NCI-H69 (cell line): ENCODE measurements around the gene CCDC9B.
A peak's percentile ranks its signal among the peaks of the same experiment; 100 is the strongest.

Experiments used
- DNase-seq: peaks from one replicate; lab custom pipeline; 2025; lab: John Stamatoyannopoulos, UW

The CCDC9B gene

DNA sequence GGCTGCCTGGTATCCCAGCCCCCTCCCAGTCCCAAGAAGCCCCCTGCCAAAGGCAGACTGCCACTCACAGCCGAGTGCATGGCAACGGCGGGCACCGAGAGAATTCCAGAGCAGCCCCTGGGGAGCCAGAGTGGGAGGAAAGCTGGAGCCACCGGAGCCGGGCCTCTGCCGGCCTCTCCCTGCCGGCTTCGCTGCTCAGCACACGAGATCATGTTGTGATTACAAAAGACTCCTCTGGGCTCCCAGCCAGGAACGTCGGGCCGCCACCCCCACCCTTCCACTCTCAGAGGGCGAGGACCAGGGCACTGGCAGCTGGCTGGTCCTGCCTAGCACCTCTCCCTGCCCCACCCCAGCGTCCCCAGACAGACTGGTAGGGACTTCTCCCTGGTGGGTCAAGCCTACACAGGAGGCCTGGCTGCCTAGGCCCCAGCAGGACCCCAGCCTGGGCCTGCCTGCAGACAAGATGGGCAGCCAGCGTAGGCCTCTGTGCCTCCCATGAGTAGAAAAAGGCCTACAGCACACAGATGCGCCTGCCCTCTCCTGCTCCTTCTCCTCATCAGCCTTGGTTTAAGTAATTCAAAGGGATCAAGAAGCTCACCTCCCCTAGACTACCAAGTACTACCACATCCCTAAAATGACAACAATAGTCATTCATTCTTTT is at the start of gene CCDC9B:
TSS of gene CCDC9B (minus strand) at position 200 of the 661 bp plus-strand sequence. CDS start at position 80, 120 bp downstream.
- DNase-seq, result peak; percentile 94

DNA sequence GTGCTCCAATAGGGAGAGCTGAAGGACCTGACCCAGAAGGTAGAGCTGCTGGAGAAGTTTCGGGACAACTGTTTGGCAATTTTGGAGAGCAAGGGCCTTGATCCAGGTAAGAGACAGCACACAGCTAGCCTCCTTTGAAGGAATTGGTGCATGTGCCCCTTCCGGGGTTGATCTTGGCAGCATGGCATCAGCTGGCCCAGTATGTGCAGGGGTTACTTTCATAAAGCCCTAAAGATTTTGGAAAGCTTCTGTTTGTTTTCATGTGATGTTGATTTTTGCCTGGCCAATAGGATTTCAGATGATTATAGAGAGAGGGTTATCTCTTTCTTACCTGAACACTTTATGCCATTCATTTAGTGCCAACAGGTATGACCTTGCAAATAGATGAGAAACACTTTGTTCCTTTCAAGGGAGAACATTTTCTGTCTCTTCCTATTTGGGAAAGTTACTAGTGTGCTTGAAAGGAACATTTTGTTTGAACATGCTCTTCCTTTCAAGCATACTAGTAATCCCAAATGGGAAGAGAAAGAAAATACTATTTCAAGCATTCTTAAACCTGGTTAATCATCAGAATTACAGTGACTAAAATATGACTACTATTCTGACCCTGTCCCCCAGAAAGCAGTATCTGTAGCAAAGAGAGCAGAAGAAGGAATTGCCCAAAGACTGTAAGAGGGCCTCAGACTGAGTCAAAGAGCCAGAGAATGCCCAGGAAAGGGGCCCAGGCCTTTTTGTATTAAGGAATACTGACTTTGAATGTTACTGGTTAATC is 49.3 kb upstream of the CCDC9B start:
- DNase-seq, result no peak

DNA sequence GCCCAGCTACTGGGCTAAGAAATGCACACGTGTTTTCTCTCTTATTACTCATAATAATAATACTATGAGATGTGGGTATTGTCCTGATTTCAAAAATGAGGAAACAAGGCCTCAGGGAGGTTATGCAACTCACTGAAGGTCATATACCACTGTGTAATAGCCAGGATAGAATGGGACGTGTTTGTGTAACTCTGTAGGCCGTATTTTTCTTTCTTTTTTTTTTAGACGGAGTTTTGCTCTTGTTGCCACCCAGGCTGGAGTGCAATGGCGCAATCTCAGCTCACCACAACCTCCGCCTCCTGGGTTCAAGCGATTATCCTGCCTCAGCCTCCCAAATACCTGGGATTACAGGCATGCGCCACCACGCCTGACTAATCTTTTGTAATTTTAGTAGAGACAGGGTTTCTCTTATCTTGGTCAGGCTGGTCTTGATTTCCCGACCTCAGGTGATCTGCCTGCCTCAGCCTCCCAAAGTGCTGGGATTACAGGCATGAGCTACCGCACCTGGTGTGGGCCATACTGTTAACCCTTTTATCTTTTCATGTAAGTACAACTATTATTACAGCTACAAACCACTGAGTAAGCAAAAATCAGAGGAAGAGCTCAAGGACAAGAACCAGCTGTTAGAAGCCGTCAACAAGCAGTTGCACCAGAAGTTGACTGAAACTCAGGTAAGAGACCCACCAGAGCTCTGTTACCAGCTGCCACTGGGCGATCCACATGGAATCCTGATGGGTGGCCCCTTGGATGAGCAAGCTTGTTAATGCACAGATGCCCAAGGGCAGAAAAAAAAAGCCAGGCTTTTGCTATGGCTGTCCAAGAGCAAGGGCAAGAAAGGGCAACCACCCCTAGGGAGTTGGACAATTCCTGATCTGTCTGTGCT is 48.4 kb upstream of the CCDC9B start:
- DNase-seq, result no peak

DNA sequence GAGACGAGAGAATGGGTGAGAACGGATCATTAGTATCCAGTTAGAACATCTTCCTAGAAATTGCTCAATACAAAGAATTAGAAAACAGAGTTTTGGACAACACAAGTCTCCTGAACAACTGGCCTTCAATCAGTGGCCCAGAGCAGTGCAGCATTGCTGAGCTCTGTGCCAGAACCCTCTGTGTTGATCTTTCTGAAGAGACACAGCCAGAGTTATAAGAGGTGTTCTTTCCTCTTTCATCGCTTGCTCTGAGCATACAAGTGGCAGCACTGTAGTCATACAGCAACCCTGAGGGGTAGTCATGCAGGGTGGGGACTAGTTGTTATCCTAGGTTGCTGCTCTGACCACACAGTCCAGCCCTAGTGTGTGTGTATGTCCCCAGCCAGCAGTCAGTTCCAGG is 45.7 kb upstream of the CCDC9B start:
- no peak for DNase-seq

DNA sequence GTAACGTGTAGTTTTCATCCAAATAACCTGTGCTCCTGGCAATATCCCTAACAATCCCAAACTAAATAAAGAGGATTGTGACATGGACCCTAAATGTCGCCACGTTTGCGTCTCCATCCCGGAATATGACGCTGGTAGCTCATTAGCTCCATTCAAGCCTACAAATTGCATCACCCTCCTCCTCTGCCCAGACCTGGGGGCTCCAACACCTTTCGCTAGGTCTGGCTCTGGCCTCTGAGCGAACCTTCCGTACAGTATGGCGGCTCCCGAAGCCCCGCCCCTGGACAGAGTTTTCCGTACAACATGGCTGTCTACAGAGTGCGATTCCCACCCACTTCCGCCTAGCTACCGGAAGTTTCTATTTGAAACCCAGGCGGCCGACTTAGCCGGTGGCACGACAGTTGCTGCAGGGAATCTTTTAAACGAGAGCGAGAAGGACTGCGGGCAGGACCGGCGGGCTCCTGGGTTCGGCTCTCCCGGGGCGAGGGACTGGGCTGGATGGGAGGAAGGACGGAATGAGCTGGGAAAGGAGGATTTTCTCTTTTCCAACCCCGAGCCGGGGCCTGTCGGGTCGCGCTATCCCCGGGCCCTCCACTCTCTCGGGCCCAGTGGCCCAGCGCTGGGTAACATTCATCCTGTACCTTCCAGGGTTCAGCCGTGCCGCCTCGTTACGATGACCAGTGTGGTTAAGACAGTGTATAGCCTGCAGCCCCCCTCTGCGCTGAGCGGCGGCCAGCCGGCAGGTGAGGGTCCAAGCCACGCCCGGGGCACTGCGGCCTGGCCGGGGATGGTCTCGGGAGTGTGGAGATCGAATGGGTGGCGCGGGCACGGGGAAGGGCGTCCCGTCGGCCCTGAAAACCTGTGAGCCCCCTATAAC is 42.1 kb upstream of the CCDC9B start, which contains the start of gene KNSTRN:
TSS of gene KNSTRN (plus strand) at position 142 of the 877 bp plus-strand sequence. CDS start at position 257, 115 bp downstream.
- peak; percentile 98 for DNase-seq

DNA sequence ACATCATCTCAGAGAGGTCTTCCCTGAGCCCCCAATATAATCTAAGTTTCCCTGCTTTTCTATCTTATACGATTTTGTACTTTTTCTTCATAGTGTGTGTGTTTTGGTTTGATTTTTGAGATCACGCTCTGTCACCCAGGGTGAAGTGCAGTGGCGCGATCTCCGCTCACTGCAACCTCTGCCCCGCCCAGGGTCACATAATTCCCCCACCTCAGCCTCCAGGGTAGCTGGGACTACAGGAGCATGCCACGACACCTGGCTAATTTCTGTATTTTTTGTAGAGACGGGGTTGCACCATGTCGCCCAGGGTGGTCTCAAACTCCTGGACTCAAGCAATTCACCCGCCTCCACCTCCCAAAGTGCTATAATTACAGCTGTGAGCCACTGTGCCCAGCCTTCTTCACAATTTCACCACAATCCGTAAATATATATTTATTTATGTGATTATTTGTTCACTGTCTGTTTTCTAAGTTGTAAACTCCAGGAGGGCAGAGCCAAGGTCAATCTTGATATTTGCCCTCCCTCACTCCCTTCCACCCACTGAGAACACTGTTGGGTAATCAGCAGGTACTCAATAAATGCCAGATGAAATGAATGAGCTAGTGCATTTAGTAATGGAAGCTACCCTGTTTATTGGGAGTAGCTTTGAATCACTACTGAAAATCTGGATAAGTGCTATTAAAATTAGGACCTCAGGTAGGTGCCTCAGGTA is 41.2 kb upstream of the CCDC9B start:
- no peak for DNase-seq

DNA sequence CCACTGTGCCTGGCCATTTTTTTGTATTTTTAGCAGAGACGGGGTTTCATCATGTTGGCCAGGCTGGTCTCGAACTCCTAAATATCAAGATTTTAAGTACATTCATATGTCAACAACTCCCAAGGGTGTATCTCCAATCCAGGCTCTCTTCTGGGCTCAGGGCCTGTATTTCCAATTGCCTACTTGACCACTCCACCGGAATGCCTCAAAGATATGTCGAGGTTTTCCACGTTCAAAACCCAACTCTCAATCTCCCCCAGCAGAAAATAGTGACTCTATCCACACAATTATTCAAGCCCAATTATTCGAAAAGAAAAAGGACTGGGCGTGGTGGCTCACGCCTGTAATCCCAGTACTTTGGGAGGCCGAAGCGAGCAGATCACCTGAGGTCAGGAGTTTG is 39.9 kb upstream of the CCDC9B start:
- no peak for DNase-seq

DNA sequence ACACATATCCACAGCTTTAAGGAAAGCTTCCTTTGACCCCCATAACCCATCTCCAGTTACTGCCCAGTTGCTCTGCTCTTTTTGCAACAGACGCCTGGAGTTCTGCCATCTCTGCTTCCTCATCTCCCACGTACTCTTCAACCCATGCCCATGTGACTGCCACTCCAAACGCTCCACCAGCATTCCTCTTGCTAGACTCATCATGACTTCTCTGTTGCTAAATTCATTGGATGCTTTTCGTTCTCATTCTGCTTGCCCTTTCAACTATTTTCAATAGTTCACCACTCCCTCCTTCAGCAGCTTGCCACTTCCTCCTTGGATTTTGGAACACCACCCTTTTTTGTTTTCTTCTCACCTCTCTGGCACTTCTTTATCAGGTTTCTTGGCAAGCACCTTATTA is 39.1 kb upstream of the CCDC9B start:
- DNase-seq, result no peak

DNA sequence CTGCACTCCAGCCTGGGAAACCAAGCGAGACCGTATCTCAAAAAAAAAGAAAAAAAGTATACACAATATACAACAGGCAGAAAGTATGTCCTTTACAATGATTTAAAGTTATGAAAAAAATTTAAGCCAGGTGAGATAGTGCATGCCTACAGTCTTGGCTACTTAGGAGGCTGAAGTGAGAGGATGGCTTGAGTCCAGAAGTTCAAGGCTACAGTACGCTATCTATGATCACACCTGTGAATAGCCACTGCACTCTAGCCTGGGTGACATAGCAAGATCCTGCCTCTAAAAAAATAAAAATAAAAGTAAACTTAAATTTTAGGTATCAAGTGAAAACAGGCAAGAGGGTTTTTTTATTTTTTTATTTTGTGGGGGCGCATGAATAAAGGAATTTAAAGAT is 38.6 kb upstream of the CCDC9B start:
- DNase-seq, result no peak

DNA sequence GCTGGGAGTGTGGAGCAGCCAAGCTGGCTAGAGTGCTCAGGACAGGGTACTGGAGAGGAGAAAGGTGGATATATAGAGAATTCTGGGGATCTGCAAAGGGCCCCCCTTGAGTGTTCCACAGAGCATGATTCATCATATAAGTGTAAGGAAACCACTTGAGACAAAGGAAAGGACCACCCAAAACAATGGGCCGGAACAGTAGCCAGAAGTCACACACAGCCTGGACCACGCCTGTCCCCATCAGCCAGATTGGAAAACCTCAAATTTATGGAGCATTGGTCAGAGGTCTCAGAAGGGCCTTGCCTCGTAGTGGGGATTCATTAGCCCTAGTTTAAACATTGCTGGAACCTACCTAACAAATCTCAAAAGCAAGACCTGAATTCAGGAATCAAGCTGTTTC is 36.9 kb upstream of the CCDC9B start:
- DNase-seq, result no peak

DNA sequence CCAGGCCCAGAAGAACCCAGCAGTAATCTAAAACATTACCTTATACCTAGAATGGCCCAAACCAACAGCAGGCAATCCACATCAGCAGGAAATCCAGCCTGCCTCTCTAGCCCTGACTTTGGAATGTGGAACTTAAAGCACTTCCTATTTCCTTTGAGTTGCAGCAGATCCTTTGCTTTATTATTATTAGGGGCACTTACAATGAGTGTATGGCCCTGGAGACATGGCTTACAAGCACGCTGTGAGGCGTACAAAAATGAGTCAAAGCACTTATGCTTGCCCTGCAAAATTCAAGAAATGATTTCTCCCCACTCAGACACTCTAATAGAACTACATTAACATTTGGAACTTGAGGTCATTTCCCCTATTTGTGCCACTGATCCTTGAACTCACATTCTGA is 32.2 kb upstream of the CCDC9B start:
- no peak for DNase-seq

DNA sequence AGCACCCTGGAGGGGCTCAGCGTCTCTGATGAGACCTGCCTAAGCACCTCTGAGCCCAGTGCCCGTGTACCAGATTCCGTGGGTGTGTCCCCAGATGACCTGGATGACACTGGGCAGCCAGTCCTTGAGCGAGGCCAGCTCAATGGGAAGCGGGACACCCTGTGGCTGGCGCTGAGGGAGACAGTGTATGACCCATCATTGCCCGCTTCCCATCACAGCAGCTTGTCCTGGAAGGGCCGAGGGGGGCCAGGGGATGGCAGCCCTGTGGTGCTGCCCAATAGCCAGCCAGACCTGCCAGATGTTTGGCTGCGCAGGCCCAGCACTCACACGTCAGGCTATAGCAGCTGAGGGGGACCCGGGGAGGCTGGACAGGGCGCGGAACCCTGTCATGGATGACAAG is 29.2 kb upstream of the CCDC9B start:
- DNase-seq, result no peak

DNA sequence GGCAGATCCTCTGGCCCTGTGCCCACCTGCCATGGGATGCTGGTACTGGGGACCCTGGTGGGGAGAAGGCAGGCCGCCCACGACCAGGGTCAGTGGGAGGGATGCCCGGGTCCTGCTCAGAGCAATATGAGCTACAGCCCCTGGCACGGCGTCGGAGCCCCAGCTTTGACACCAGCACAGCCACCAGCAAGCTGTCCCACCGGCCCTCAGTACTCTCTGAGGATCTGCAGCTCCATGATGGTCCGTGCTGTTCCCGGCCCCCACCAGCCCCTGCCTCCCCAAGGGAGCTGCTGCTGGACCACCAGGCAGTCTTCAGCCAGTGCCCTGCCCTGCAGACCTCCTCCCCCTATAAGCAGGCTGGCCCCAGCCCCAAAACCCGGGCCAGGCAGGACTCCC is 28.7 kb upstream of the CCDC9B start:
- no peak for DNase-seq

DNA sequence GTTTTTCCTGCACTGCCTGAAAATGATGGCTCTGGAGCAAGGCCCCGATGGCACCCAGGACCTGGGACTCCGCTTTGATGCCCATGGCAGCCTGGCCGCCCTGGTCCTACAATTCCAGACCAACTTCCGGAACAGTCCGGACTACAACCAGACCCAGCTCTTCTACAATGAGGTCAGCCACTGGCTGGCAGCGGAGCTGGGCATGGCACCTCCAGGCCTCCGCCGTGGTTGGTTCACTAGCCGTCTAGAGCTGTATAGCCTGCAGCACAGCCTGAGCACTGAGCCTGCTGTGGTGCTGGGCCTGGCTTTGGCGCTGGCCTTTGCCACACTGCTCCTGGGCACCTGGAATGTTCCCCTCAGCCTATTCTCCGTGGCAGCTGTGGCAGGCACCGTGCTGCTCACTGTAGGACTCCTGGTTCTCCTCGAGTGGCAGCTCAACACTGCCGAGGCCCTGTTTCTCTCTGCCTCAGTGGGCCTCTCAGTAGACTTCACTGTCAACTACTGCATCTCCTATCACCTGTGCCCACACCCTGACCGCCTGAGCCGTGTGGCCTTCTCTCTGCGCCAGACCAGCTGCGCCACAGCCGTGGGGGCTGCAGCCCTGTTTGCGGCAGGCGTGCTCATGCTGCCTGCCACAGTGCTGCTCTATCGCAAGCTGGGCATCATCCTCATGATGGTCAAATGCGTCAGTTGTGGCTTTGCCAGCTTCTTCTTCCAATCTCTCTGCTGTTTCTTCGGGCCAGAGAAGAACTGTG is 28.2 kb upstream of the CCDC9B start:
- DNase-seq, result no peak

DNA sequence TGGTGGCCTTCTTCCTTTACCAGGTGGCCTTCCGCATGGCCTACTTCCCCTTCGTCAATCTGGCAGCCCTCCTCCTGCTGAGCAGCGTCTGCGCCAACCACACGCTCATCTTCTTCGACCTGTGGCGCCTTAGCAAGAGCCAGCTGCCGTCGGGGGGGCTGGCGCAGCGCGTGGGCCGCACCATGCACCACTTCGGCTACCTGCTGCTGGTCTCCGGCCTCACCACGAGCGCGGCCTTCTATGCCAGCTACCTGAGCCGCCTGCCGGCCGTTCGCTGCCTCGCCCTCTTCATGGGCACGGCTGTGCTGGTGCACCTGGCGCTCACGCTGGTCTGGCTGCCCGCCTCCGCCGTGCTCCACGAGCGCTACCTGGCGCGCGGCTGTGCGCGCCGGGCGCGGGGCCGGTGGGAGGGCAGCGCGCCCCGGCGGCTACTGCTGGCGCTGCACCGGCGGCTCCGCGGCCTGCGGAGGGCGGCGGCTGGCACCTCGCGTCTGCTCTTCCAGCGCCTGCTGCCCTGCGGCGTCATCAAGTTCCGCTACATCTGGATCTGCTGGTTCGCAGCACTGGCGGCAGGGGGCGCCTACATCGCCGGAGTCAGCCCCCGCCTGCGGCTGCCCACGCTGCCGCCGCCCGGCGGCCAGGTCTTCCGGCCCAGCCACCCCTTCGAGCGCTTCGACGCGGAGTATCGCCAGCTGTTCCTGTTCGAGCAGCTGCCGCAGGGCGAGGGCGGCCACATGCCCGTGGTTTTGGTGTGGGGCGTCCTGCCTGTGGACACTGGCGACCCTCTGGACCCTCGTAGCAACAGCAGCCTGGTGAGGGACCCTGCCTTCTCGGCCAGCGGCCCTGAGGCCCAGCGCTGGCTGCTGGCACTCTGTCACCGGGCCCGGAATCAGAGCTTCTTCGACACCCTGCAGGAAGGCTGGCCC is 27.2 kb upstream of the CCDC9B start:
- DNase-seq, result peak; percentile 98

DNA sequence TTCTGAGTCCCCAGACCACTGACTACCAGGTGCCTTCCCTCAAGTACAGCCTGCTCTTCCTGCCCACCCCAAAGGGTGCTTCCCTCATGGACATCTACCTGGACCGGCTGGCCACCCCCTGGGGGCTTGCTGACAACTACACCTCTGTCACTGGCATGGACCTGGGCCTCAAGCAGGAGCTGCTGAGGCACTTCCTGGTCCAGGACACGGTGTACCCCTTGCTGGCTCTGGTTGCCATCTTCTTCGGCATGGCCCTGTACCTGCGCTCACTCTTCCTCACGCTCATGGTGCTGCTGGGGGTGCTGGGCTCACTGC is 26.6 kb upstream of the CCDC9B start:
- no peak for DNase-seq

DNA sequence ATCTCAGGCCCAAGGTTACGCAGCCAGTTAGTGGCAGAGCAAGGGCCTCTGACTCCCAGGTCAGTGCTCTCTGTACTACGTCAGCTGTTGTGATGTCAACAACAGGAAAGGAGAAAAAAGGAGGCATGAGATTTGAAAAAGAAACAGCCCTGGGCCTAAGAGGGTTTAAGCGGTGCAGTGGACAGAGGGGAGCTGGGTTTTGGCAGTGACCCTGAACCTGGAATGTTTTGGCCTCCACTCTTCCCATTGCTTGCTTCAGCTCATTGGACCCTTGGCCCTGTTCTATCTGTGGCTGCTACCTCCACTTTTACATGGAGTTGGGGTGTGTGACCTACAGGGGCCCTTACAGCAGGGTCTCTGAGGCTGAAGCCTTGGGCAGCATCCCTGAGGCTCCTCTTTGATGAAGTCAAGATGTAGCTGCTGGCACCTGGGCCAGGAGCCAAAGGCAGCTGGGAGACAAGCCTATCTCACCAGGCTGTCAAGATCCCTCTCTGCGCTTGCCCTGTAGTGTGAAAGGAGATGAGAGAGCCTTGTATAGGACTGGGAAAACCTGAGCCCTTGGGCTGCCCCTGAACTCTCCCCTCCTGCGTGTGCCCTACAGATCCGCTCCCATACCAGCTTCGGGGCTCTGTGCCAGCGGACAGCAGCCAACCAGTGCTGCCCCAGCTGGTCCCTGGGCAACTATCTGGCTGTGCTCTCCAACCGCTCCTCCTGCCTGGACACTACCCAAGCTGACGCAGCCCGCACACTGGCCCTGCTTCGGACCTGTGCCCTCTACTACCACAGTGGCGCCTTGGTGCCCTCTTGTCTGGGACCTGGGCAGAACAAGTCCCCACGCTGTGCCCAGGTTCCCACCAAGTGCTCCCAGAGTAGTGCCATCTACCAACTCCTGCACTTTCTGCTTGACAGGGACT is 26.0 kb upstream of the CCDC9B start:
- DNase-seq, result peak; percentile 41
